Stimulated activated CD4-positive, alpha-beta T cell treated with anti-CD3 and anti-CD28 coated beads, Interleukin-15, amount 100 ng/mL, for 1 hour (primary cell): Measurements from ENCODE around the gene TCHP.
"Not testable (repeated sequence)": the region's sequence is repeated elsewhere in the genome, so short reads cannot be mapped to it uniquely, and the experiment has no call there.

ENCODE experiments used
- DNase-seq, 2 donors: peaks; one replicate each; pipeline ENCODE4 v3.0.0-alpha.2; 2020; ENCODE audit warnings: low read depth in 1 of 2, low spot score in 1 of 2

Gene TCHP

GRCh38 chr12:109878749-109879148 is 21.3 kb upstream of the TCHP start:
- no peak for DNase-seq

- no peak for DNase-seq
Observed at GRCh38 chr12:109879351-109880042, 20.6 kb upstream of the TCHP start.

GRCh38 chr12:109880043-109880931 is 19.8 kb upstream of the TCHP start, which contains the start of gene GLTP:
Gene GLTP, minus strand, starts transcription at chr12:109880541. Its CDS starts 167 bp downstream, at chr12:109880374.
- peak; percentile 86 to 88 for DNase-seq

GRCh38 chr12:109880938-109881337 is 19.1 kb upstream of the TCHP start:
- no peak for DNase-seq

GRCh38 chr12:109881752-109882151 is 18.3 kb upstream of the TCHP start:
- DNase-seq, result no peak

GRCh38 chr12:109883461-109883860 is 16.6 kb upstream of the TCHP start:
- DNase-seq, result no peak

- no peak for DNase-seq
Observed at GRCh38 chr12:109885616-109886015, 14.5 kb upstream of the TCHP start.

GRCh38 chr12:109888179-109889020 is 11.7 kb upstream of the TCHP start:
- no peak for DNase-seq

- DNase-seq, result no peak
Observed at GRCh38 chr12:109890620-109891170, 9.4 kb upstream of the TCHP start.

GRCh38 chr12:109891731-109892130 is 8.3 kb upstream of the TCHP start:
- DNase-seq, result not testable (repeated sequence)

GRCh38 chr12:109892165-109892715 is 7.8 kb upstream of the TCHP start:
- no peak for DNase-seq

- DNase-seq, result no peak
Observed at GRCh38 chr12:109892748-109893147, 7.3 kb upstream of the TCHP start.

GRCh38 chr12:109893261-109893995 is 6.6 kb upstream of the TCHP start:
- DNase-seq, result no peak

GRCh38 chr12:109894939-109895338 is 5.1 kb upstream of the TCHP start:
- DNase-seq, result no peak

GRCh38 chr12:109896188-109896587 is 3.9 kb upstream of the TCHP start:
- no peak for DNase-seq

GRCh38 chr12:109897029-109897428 is 3.0 kb upstream of the TCHP start:
- DNase-seq, result no peak

- not testable (repeated sequence) for DNase-seq
Observed at GRCh38 chr12:109899345-109899744, 729 bp upstream of the TCHP start.

- no peak for DNase-seq
Observed at GRCh38 chr12:109900752-109901580, 892 bp downstream of the TCHP start.

GRCh38 chr12:109902891-109903418 is 2.9 kb downstream of the TCHP start:
- no peak for DNase-seq
